Measurements from ENCODE around the gene MOAP1.

- TF ChIP-seq, protein P1, sequence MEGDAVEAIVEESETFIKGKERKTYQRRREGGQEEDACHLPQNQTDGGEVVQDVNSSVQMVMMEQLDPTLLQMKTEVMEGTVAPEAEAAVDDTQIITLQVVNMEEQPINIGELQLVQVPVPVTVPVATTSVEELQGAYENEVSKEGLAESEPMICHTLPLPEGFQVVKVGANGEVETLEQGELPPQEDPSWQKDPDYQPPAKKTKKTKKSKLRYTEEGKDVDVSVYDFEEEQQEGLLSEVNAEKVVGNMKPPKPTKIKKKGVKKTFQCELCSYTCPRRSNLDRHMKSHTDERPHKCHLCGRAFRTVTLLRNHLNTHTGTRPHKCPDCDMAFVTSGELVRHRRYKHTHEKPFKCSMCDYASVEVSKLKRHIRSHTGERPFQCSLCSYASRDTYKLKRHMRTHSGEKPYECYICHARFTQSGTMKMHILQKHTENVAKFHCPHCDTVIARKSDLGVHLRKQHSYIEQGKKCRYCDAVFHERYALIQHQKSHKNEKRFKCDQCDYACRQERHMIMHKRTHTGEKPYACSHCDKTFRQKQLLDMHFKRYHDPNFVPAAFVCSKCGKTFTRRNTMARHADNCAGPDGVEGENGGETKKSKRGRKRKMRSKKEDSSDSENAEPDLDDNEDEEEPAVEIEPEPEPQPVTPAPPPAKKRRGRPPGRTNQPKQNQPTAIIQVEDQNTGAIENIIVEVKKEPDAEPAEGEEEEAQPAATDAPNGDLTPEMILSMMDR (IDR thresholded peaks at IDR 0.05 in 4 of 5, conservative IDR thresholded peaks at IDR 0.05 in 1 of 5): peak in 2 of 5 experiments; percentile 10 to 18
- no peak for TF ChIP-seq POLR2A (IDR thresholded peaks at IDR 0.05)
These were observed 52.1 kb downstream of the MOAP1 start for GRCh38 chr14:93132472-93133065.

Data from gastrocnemius medialis (tissue), 4 donors.